Measurements from ENCODE around the gene SFMBT2. TPM values are rescaled to one million over a fixed set of nuclear protein-coding genes. Genes with fewer than 3 reads are reported as not detected.
"Not testable (repeated sequence)": the region's sequence is repeated elsewhere in the genome, so short reads cannot be mapped to it uniquely, and the experiment has no call there.

SFMBT2 gene
- total RNA-seq, 1 experiment from 2014 or later = not detected

DNA sequence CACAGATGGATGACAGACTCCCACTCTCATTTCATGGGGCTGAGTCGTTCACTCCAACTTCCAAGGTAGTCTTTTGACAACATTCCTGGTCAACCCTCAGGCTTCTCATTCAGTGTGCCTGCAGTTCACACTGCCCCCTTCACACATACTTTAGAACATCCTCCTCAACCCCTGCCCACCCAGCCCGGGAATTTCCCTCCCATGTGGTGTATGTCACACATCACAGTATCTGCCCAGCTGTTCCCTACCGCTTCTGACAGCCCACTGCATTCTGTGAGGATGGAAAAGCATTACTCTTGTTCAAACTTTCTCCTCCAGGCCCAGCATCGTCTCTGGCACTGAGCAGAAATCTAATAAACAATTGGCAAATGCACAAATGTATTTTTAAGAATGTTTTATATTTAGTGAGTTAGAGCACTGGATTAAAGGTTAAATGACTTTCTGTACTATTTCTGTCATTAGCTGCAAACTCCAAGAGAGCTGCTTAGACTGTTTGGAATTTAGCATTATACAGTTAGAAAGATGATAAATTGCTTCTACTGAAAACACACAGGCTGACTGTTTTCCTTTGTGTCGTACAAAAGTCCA is 110.4 kb downstream of the SFMBT2 start:
- Histone ChIP-seq H3K9me3 (no peaks in the 10 kb centered on the region), H3K4me3 (ENCODE audit: low read depth, low read length) (no peak overlapping the region), H3K27me3 (replicated peaks; ENCODE audit: control insufficient read depth, insufficient read depth, low read length) (no peaks in the 10 kb centered on the region), H3K36me3 (ENCODE audit: control insufficient read depth, insufficient read depth, low read length) (no peaks in the 10 kb centered on the region), H3K4me1 (no peaks in the 10 kb centered on the region)
- TF ChIP-seq, protein P1, sequence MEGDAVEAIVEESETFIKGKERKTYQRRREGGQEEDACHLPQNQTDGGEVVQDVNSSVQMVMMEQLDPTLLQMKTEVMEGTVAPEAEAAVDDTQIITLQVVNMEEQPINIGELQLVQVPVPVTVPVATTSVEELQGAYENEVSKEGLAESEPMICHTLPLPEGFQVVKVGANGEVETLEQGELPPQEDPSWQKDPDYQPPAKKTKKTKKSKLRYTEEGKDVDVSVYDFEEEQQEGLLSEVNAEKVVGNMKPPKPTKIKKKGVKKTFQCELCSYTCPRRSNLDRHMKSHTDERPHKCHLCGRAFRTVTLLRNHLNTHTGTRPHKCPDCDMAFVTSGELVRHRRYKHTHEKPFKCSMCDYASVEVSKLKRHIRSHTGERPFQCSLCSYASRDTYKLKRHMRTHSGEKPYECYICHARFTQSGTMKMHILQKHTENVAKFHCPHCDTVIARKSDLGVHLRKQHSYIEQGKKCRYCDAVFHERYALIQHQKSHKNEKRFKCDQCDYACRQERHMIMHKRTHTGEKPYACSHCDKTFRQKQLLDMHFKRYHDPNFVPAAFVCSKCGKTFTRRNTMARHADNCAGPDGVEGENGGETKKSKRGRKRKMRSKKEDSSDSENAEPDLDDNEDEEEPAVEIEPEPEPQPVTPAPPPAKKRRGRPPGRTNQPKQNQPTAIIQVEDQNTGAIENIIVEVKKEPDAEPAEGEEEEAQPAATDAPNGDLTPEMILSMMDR (IDR thresholded peaks at IDR 0.05; ENCODE audit: insufficient read depth in 1 of 2, low read depth in 1 of 2, low read length in 1 of 2, severe bottlenecking in 1 of 2, unreplicated experiment in 1 of 2) = no peak
- H3K36me3 Mint-ChIP-seq (ENCODE audit: insufficient read depth, unreplicated experiment) = no peaks in the 10 kb centered on the region
- ChIA-PET POLR2A (no interaction called here), CTCF (interaction anchor here (0.6 kb wide), 1 partner anchor 381 kb away, joined by 3 read pairs; no protein-coding TSS in a partner anchor)
- H3K4me1 Mint-ChIP-seq (ENCODE audit: low read depth, unreplicated experiment) = no peaks in the 10 kb centered on the region
- intact Hi-C loops (cut with micrococcal nuclease; ENCODE audit: unreplicated experiment) = no loop called here
- no peak overlapping the region for H3K4me3 Mint-ChIP-seq (ENCODE audit: unreplicated experiment)
- BruUV-seq (replicated peaks) = no TSS peak
- no peak overlapping the region for H3K27ac Mint-ChIP-seq (ENCODE audit: unreplicated experiment)
- no peaks in the 10 kb centered on the region for H3K9me3 Mint-ChIP-seq (ENCODE audit: unreplicated experiment)
- peaks cover 13% of the 10 kb centered on the region for H3K27me3 Mint-ChIP-seq (ENCODE audit: insufficient read depth, unreplicated experiment)
- no peak for DNase-seq

DNA sequence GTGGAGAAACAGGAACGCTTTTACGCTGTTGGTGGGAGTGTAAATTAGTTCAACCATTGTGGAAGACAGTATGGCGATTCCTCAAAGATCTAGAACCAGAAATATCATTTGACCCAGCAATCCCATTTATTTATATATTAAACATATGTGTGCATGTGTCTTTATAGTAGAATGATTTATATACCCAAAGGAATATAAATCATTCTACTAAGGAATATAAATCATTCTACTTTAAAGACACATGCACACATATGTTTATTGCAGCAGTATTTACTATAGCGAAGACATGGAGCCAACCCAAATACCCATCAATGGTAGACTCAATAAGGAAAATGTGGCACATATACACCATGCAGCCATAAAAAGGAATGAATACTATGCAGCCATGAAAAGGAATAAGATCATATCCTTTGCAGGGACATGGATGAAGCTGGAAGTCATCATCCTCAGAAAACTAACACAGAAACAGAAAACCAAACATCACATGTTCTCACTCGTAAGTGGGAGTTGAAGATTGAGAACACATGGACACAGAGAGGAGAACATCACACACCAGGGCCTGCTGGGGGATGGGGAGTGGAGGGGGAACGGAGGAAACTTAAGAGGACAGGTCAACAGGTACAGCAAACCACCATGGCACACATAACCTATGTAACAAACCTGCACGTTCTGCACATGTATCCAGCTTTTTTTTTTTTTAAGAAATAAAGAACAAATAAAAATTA is 111.1 kb downstream of the SFMBT2 start:
- H3K36me3 ChIP-seq (ENCODE audit: control insufficient read depth, insufficient read depth, low read length); CTCF ChIA-PET; H3K27ac Mint-ChIP-seq (ENCODE audit: unreplicated experiment); H3K9me3 ChIP-seq; POLR2A ChIA-PET; intact Hi-C loops (cut with micrococcal nuclease; ENCODE audit: unreplicated experiment); H3K36me3 Mint-ChIP-seq (ENCODE audit: insufficient read depth, unreplicated experiment); H3K9me3 Mint-ChIP-seq (ENCODE audit: unreplicated experiment); BruUV-seq (replicated peaks); H3K4me3 ChIP-seq (ENCODE audit: low read depth, low read length); H3K27me3 ChIP-seq (replicated peaks; ENCODE audit: control insufficient read depth, insufficient read depth, low read length); DNase-seq; H3K4me1 Mint-ChIP-seq (ENCODE audit: low read depth, unreplicated experiment); H3K4me1 ChIP-seq; H3K4me3 Mint-ChIP-seq (ENCODE audit: unreplicated experiment): not testable (repeated sequence)
- peaks cover 13% of the 10 kb centered on the region for H3K27me3 Mint-ChIP-seq (ENCODE audit: insufficient read depth, unreplicated experiment)

DNA sequence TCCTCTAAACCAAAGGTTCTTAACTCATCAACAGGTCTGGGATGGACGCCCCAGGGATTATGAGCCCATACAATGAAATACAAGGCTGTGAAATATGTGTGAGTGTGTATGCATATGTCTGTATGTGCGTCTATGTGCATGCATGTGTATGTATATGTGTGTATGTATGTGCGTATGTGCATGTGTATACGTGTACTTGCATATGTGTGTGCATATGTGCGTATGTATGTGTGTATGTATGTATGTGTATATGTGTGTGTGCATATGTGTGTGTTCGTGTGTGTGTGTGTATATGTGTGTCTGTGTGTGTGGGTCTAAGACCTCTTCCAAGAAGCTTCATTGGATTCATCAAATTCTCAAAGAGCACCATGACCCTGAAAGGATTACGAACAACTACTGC is 112.3 kb downstream of the SFMBT2 start:
- no peaks in the 10 kb centered on the region for H3K4me1 ChIP-seq
- no peaks in the 10 kb centered on the region for H3K4me1 Mint-ChIP-seq (ENCODE audit: low read depth, unreplicated experiment)
- H3K27me3 Mint-ChIP-seq (ENCODE audit: insufficient read depth, unreplicated experiment) = peaks cover 15% of the 10 kb centered on the region
- CTCF ChIA-PET = no interaction called here
- TF ChIP-seq, protein P1 (IDR thresholded peaks at IDR 0.05; ENCODE audit: insufficient read depth in 1 of 2, low read depth in 1 of 2, low read length in 1 of 2, severe bottlenecking in 1 of 2, unreplicated experiment in 1 of 2) = no peak
- DNase-seq = no peak
- H3K36me3 ChIP-seq (ENCODE audit: control insufficient read depth, insufficient read depth, low read length) = no peaks in the 10 kb centered on the region
- no peak overlapping the region for H3K4me3 Mint-ChIP-seq (ENCODE audit: unreplicated experiment)
- POLR2A ChIA-PET = no interaction called here
- H3K27ac Mint-ChIP-seq (ENCODE audit: unreplicated experiment) = no peak overlapping the region
- no TSS peak for BruUV-seq (replicated peaks)
- H3K9me3 Mint-ChIP-seq (ENCODE audit: unreplicated experiment) = no peaks in the 10 kb centered on the region
- no peak overlapping the region for H3K4me3 ChIP-seq (ENCODE audit: low read depth, low read length)
- H3K9me3 ChIP-seq = no peaks in the 10 kb centered on the region
- no peaks in the 10 kb centered on the region for H3K36me3 Mint-ChIP-seq (ENCODE audit: insufficient read depth, unreplicated experiment)
- H3K27me3 ChIP-seq (replicated peaks; ENCODE audit: control insufficient read depth, insufficient read depth, low read length) = no peaks in the 10 kb centered on the region
- intact Hi-C loops (cut with micrococcal nuclease; ENCODE audit: unreplicated experiment) = no loop called here

All from Caco-2 (cell line).